Spleen (tissue), 11 donors: Measurements from ENCODE around the gene LEF1. TPM values are rescaled to one million over a fixed set of nuclear protein-coding genes. Genes with fewer than 3 reads are reported as not detected.
A peak's percentile ranks its signal among the peaks of the same experiment; 100 is the strongest.

ENCODE experiments used
- DNase-seq: peaks from one replicate; pipeline ENCODE4 v3.0.0-alpha.2; 2020
- H3K27ac ChIP-seq, 8 donors: fragments of 200-600 bp; sonication (generic) in 7 of 8; 1 replicate in 4 of 8; 2 replicates in 4 of 8; pipeline versions ENCODE4 v1.5.0 to v1.8.0; 2016 to 2021; ENCODE audit warnings: inconsistent platforms in 4 of 8, mild to moderate bottlenecking in 4 of 8, moderate library complexity in 1 of 8
- H3K27me3 ChIP-seq, 7 donors: fragments of 200-600 bp; sonication (generic) in 6 of 7; replicated peaks in 1 of 7; 1 replicate in 4 of 7; 2 replicates in 3 of 7; pipeline versions ENCODE4 v1.5.0 to v1.8.0; 2016 to 2021; ENCODE audit warnings: inconsistent platforms in 3 of 7, mild to moderate bottlenecking in 1 of 7
- H3K36me3 ChIP-seq, 6 donors: fragments of 200-600 bp; sonication (generic) in 5 of 6; 1 replicate in 4 of 6; 2 replicates in 2 of 6; pipeline versions ENCODE4 v1.5.0 to v1.8.0; 2016 to 2021; ENCODE audit warnings: inconsistent platforms in 2 of 6
- H3K4me1 ChIP-seq, 6 donors: fragments of 200-600 bp; sonication (generic) in 5 of 6; 1 replicate in 3 of 6; 2 replicates in 3 of 6; pipeline versions ENCODE4 v1.5.0 to v1.8.0; 2016 to 2021; ENCODE audit warnings: inconsistent platforms in 3 of 6
- H3K4me3 ChIP-seq, 8 donors: fragments of 200-600 bp; sonication (generic) in 7 of 8; 1 replicate in 4 of 8; 2 replicates in 4 of 8; pipeline versions ENCODE4 v1.5.0 to v1.8.0; 2016 to 2021; ENCODE audit warnings: inconsistent platforms in 4 of 8, mild to moderate bottlenecking in 4 of 8, moderate library complexity in 2 of 8
- H3K9me3 ChIP-seq, 8 donors: fragments of 200-600 bp; sonication (generic) in 7 of 8; 1 replicate in 4 of 8; 2 replicates in 4 of 8; pipeline versions ENCODE4 v1.5.0 to v1.8.0; 2016 to 2021; ENCODE audit warnings: inconsistent platforms in 4 of 8
- POLR2A ChIP-seq, 3 donors: fragments of 450-650 bp; IDR thresholded peaks; one replicate each; pipeline ENCODE4 v1.5.1; 2017; ENCODE audit warnings: antibody characterized with exemption in 3 of 3, mild to moderate bottlenecking in 1 of 3
- POLR2AphosphoS5 ChIP-seq, 3 donors: sonication (generic); formaldehyde crosslinking; IDR thresholded peaks; one replicate each; pipeline ENCODE4 v1.5.1; 2017; ENCODE audit warnings: antibody characterized with exemption in 3 of 3
- WGBS, 5 donors: extraction: QIAGEN DNeasy Blood & Tissue Kit in 3 of 5; methylation state at CpG; one replicate each; pipeline versions ENCODE4 v1.1.5 to v1.1.7; 2013 to 2018; 5-methylcytosine and 5-hydroxymethylcytosine counted together
- intact Hi-C: fragments of 100-400 bp; cut with DNase I; formaldehyde crosslinking; loops from one replicate; pipeline ENCODE4 v1.15.0; 2023; ENCODE audit warnings: low total_unique reads
- polyA plus RNA-seq, 3 donors: library from polyadenylated mRNA; stranded (reverse); fragments of 200-250 nt; gene quantifications; one replicate each; pipeline ENCODE4 v1.2.1, GENCODE V29; 2013
- total RNA-seq, 7 donors: library from RNA; depleted of rRNA in 3 of 7; stranded (reverse); fragments of >200 nt in 3 of 7; fragmentation: NEBNext Ultra II Directional in 4 of 7; extraction: Animal tissue kit (Norgen Biotek cat#: 25700) in 4 of 7; gene quantifications; one replicate each; pipeline versions ENCODE4 v1.1.0 to v1.2.1, GENCODE V29; 2016 to 2021
- TF ChIP-seq, protein P1 (sequence below), 11 experiments: fragments of 200-600 bp in 7 of 11; fragments of 450-650 bp in 4 of 11; sonication (generic) in 4 of 11; IDR thresholded peaks in 8 of 11; conservative IDR thresholded peaks in 3 of 11; 1 replicate in 7 of 11; 2 replicates in 4 of 11; pipeline versions ENCODE4 v1.4.0 to v1.8.0; 2016 to 2021; ENCODE audit warnings: antibody characterized with exemption in 11 of 11, inconsistent platforms in 4 of 11, mild to moderate bottlenecking in 1 of 11
- donor health status: healthy with polysubstance abuse.
- donor health status: DM: no; HTN: no; CAD: no; lungs with moderate emphysema.
- donor health status: DM: no; HTN: no; CAD: no.
- donor health status: Bipolar disorder and iron deficiency.
- donor health status: healthy.
- donor health status: DM: no; HTN: no; CAD: no.
- donor health status: DM: yes; HTN: yes; CAD: no.

The LEF1 gene
- total and polyA plus RNA-seq, 10 donors = 7.8 to 55.4 (median 33.9) TPM

DNA sequence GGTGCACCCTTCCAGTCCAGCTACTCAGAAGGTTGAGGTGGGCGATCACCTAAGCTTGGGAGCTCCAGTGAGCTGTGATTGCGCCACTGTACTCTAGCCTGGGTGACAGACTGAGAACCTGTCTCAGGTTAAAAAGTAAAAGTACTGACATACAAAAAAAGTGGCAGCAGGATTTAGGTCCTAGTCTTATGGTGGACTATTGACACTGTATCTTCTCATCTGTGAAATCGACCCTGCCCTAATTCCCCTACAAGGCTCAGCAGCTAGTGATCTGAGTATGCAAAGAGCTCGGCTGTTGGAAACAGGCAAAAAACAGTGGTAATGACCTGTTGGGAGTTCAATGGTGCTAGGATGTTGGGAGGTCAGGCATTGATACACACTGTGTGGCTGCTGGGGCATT lies 57.0 kb downstream of the LEF1 start:
- H3K4me1 ChIP-seq = peaks cover 4 to 50% (median 12%) of the 10 kb centered on the region in 6 donors
- intact Hi-C loops = no loop called here

DNA sequence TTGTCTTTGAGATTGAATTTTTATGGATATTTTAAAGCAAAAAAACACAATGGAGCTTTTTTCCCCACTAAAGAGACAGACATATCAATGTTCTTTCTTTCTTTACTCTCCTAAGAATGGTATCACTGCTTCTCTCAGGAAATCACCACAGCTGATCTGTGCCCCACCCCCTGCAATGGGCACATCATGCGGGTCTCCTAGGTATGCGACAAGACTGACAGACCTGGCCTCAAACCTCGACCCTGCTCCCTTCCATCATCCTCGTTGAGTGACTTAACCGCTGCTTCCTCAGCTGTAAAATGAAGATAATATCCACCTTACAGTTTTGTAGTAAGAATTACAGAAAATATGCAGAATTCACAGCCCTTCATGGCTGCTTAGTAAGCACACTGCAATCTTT lies 58.3 kb downstream of the LEF1 start:
- Histone ChIP-seq H3K27ac (peak overlapping the region in 1 of 8 donors; percentile 7), H3K4me3 (no peak overlapping the region), H3K9me3 (no peaks in the 10 kb centered on the region), H3K36me3 (no peaks in the 10 kb centered on the region), H3K27me3 (no peaks in the 10 kb centered on the region), H3K4me1 (peaks cover 4 to 38% (median 12%) of the 10 kb centered on the region in 6 donors)
- DNase-seq = no peak
- intact Hi-C loops = no loop called here
- 67 to 80% (median 76%) methylated on average over 5 of the region's 5 CpGs for WGBS, 5 donors
- TF ChIP-seq POLR2A (IDR thresholded peaks at IDR 0.05) (no peak), POLR2AphosphoS5 (IDR thresholded peaks at IDR 0.05) (no peak)
- TF ChIP-seq, protein P1, sequence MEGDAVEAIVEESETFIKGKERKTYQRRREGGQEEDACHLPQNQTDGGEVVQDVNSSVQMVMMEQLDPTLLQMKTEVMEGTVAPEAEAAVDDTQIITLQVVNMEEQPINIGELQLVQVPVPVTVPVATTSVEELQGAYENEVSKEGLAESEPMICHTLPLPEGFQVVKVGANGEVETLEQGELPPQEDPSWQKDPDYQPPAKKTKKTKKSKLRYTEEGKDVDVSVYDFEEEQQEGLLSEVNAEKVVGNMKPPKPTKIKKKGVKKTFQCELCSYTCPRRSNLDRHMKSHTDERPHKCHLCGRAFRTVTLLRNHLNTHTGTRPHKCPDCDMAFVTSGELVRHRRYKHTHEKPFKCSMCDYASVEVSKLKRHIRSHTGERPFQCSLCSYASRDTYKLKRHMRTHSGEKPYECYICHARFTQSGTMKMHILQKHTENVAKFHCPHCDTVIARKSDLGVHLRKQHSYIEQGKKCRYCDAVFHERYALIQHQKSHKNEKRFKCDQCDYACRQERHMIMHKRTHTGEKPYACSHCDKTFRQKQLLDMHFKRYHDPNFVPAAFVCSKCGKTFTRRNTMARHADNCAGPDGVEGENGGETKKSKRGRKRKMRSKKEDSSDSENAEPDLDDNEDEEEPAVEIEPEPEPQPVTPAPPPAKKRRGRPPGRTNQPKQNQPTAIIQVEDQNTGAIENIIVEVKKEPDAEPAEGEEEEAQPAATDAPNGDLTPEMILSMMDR (IDR thresholded peaks at IDR 0.05 in 8 of 11, conservative IDR thresholded peaks at IDR 0.05 in 3 of 11) = no peak

More for the DNA sequence above, 57.0 kb downstream of the LEF1 start:
- H3K9me3 ChIP-seq = no peaks in the 10 kb centered on the region
- WGBS, 5 donors = 92 to 95% (median 93%) methylated on average over 4 of the region's 4 CpGs
- peak overlapping the region in 1 of 8 donors; percentile 47 for H3K27ac ChIP-seq
- H3K36me3 ChIP-seq = no peaks in the 10 kb centered on the region
- H3K27me3 ChIP-seq = no peaks in the 10 kb centered on the region
- TF ChIP-seq POLR2AphosphoS5 (IDR thresholded peaks at IDR 0.05) (no peak), POLR2A (IDR thresholded peaks at IDR 0.05) (no peak)
- TF ChIP-seq, protein P1 (IDR thresholded peaks at IDR 0.05 in 8 of 11, conservative IDR thresholded peaks at IDR 0.05 in 3 of 11) = no peak
- H3K4me3 ChIP-seq = no peak overlapping the region
- DNase-seq = no peak

DNA sequence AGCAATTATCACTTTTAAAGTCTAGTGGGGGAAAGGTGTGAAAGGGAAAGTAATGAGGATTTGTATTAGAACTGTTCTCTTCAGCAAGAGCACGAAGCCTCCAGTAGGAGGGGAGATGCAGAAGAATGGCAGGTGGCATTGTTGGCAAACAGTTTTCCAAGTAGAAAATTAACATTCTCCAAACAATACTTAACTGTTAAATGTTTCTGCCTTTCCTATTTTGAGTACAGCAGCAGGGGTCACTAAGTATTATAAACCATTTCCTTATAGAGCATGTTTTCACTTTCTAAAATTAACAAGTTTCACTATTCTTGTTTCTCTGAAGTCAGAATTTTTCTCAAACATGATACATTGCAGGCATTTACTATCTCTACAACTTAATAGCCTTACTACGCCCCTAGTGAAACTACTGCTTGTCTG lies 58.7 kb downstream of the LEF1 start:
- intact Hi-C loops = no loop called here
- no peaks in the 10 kb centered on the region for H3K36me3 ChIP-seq
- no peaks in the 10 kb centered on the region for H3K27me3 ChIP-seq
- peaks cover 2 to 34% (median 12%) of the 10 kb centered on the region in 6 donors for H3K4me1 ChIP-seq
- no peak overlapping the region for H3K4me3 ChIP-seq
- peak overlapping the region in 1 of 8 donors; percentile 7 for H3K27ac ChIP-seq
- TF ChIP-seq POLR2AphosphoS5 (IDR thresholded peaks at IDR 0.05) = no peak
- TF ChIP-seq POLR2A (IDR thresholded peaks at IDR 0.05) = no peak
- TF ChIP-seq, protein P1 (IDR thresholded peaks at IDR 0.05 in 8 of 11, conservative IDR thresholded peaks at IDR 0.05 in 3 of 11) = no peak
- no peak for DNase-seq
- no peaks in the 10 kb centered on the region for H3K9me3 ChIP-seq
- 52 to 76% (median 68%) methylated on average over 2 of the region's 2 CpGs for WGBS, 5 donors

DNA sequence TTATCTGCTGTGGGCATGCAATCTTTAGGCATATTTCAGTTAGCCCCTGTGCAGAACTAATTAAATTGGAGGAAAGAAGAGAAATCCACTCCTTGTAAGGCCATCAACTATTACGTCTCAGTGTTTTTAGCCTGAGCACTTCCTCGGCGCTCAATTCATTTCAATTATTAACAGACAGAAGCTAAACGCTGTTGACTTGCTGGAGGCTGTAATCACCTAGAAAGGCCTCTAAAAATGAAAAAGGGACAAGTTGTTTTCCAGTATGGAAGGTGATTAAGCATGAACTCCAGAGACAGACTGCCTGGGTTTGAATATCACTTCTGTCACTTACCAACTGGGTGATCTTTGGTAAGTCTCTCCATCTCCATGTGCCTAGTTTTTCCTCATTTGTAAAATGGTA lies 59.6 kb downstream of the LEF1 start:
- no peaks in the 10 kb centered on the region for H3K9me3 ChIP-seq
- H3K4me3 ChIP-seq = no peak overlapping the region
- H3K27me3 ChIP-seq = no peaks in the 10 kb centered on the region
- no peaks in the 10 kb centered on the region for H3K36me3 ChIP-seq
- intact Hi-C loops = no loop called here
- peaks cover 0 to 30% (median 12%) of the 10 kb centered on the region in 6 donors for H3K4me1 ChIP-seq
- no peak for DNase-seq
- TF ChIP-seq POLR2A (IDR thresholded peaks at IDR 0.05) (no peak), POLR2AphosphoS5 (IDR thresholded peaks at IDR 0.05) (no peak)
- peak overlapping the region in 1 of 8 donors; percentile 7 for H3K27ac ChIP-seq
- 82 to 96% (median 88%) methylated on average over 4 of the region's 4 CpGs for WGBS, 5 donors
